Subcutaneous adipose tissue (tissue), 4 donors: ENCODE results near the gene GPX4. TPM values are rescaled to one million over a fixed set of nuclear protein-coding genes. Genes with fewer than 3 reads are reported as not detected.

Experiments
- CTCF ChIP-seq: fragments of 450-650 bp; IDR thresholded peaks from one replicate; pipeline ENCODE4 v1.5.1; 2016; ENCODE audit warnings: low read depth, mild to moderate bottlenecking, control low read depth, antibody characterized with exemption, moderate library complexity
- total RNA-seq, 4 donors: library from RNA; depleted of rRNA; stranded (reverse); fragments of >200 nt; gene quantifications; one replicate each; pipeline ENCODE4 v1.1.0, GENCODE V29; 2016

GPX4 gene
- total RNA-seq, 4 donors from 2014 or later: 1,089 to 2,299 (median 1,463) TPM

GRCh38 chr19:1088416-1089010, 15.3 kb upstream of the GPX4 start:
- no peak for TF ChIP-seq CTCF

GRCh38 chr19:1089126-1089771, 14.5 kb upstream of the GPX4 start:
- no peak for TF ChIP-seq CTCF

GRCh38 chr19:1089891-1090290, 13.9 kb upstream of the GPX4 start:
- TF ChIP-seq CTCF: no peak

GRCh38 chr19:1090731-1091543, 12.9 kb upstream of the GPX4 start:
- TF ChIP-seq CTCF: no peak

GRCh38 chr19:1091544-1092175, 12.1 kb upstream of the GPX4 start:
- TF ChIP-seq CTCF: no peak

- TF ChIP-seq CTCF: no peak
Observed at GRCh38 chr19:1093330-1093729, 10.5 kb upstream of the GPX4 start.
